ENCODE measurements around the gene RCSD1. TPM values are rescaled to one million over a fixed set of nuclear protein-coding genes. Genes with fewer than 3 reads are reported as not detected.
"Not testable (repeated sequence)": the region's sequence is repeated elsewhere in the genome, so short reads cannot be mapped to it uniquely, and the experiment has no call there.

Gene RCSD1
- total RNA-seq, 2 donors from 2014 or later, result 88.0 to 101 TPM

DNA sequence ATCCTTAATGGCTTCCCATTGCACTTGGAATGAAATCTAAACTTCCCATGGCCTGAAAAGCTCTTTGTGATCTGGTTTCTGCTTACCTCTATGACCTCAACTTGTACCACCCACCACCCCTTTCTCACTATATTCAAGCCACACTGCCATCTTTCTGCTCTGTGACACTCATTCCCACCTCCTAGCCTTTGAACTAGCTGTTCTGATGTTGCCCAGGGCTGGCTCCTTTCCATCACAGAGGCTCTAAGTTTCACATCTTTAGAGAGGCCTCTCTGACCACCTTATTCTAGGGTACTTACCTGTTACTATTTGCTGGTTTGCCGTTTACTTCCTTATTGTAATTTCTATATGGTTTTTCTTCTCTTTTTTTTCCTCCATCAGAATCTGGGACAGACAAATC lies 96.0 kb downstream of the RCSD1 start:
- Mint-ChIP-seq H3K27ac (no peak overlapping the region), H3K4me1 (peaks cover 30% of the 10 kb centered on the region), H3K36me3 (ENCODE audit: low read depth) (peaks cover 2% of the 10 kb centered on the region), H3K27me3 (no peaks in the 10 kb centered on the region), H3K4me3 (no peak overlapping the region)
- no peak for ATAC-seq
- no peaks in the 10 kb centered on the region for H3K9me3 ChIP-seq (ENCODE audit: control insufficient read depth, low read length, poor library complexity, severe bottlenecking)
- DNase-seq, result no peak

DNA sequence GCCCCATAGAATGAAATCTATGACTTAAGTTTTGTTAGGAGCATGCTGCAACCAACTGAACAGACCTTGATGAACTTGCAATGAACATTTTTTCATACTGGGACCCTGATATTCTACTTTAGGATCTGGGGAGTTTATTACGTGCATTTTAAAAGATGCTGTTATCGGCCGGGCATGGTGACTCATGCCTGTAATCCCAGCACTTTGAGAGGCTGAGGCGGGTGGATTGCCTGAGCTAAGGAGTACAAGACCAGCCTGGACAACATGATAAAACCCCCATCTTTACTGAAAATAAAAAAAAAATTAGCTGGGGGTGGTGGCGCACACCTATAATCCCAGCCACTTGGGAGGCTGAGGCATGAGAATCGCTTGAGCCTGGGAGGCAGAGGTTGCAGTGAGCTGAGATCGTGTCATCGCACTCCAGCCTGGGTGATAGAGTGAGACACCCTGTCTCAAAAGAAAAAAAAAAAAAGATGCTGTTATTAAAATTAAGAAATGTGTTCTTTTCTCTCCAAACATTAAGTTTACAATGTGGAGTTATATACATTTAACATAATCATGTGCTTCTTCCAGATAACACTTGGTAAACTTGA lies 98.9 kb downstream of the RCSD1 start:
- no peak for ATAC-seq
- no peaks in the 10 kb centered on the region for H3K27me3 Mint-ChIP-seq
- no peak overlapping the region for H3K4me3 Mint-ChIP-seq
- DNase-seq, result no peak
- H3K9me3 ChIP-seq (ENCODE audit: control insufficient read depth, low read length, poor library complexity, severe bottlenecking), result no peaks in the 10 kb centered on the region
- no peak overlapping the region for H3K27ac Mint-ChIP-seq
- no peaks in the 10 kb centered on the region for H3K36me3 Mint-ChIP-seq (ENCODE audit: low read depth)
- H3K4me1 Mint-ChIP-seq, result peaks cover 16% of the 10 kb centered on the region

DNA sequence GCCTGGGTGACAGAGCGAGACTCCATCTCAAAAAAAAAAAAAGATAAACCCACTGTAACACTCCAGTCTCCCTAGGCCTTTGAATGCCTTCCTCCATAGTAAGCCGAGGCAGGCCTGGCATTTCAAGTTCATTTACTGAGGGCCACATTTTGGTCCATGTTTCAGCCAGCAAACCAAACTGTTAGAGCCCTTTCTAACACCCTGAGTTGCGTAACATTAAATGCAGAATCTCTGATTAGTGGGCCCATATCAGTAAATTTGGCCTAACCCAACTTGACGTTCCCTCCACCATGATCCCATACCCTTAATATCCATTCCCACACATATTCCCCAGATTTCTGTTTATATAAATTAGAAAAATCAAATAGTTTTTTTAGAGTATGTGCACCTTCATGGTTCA lies 104.2 kb downstream of the RCSD1 start:
- Mint-ChIP-seq H3K4me3 (no peak overlapping the region), H3K4me1 (peaks cover 2% of the 10 kb centered on the region), H3K36me3 (ENCODE audit: low read depth) (peaks cover 4% of the 10 kb centered on the region), H3K27ac (no peak overlapping the region), H3K27me3 (no peaks in the 10 kb centered on the region)
- H3K9me3 ChIP-seq (ENCODE audit: control insufficient read depth, low read length, poor library complexity, severe bottlenecking), result no peaks in the 10 kb centered on the region
- DNase-seq, result no peak
- ATAC-seq, result no peak

DNA sequence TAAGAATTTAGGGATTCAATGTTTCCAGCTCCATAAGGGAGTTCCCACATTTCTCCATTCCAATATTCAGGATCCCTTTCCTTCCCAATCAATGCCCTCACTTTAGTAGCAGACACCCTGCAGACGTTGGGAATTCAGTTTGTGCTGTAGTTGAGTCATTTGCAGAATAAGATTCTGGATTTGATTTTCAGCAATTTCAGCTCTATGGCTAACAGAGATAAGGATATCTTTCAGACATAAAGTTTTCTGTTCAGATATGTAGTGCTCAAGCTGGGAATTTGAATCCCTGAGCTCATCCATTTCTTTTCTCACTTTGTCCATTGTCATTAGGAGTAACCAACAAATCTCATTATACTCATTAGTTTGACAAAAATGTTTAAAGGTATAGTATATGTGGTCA lies 104.8 kb downstream of the RCSD1 start:
- DNase-seq, result no peak
- no peak for ATAC-seq
- no peaks in the 10 kb centered on the region for H3K9me3 ChIP-seq (ENCODE audit: control insufficient read depth, low read length, poor library complexity, severe bottlenecking)
- peaks cover 4% of the 10 kb centered on the region for H3K36me3 Mint-ChIP-seq (ENCODE audit: low read depth)
- no peaks in the 10 kb centered on the region for H3K27me3 Mint-ChIP-seq
- H3K4me1 Mint-ChIP-seq, result peaks cover 2% of the 10 kb centered on the region
- H3K4me3 Mint-ChIP-seq, result no peak overlapping the region
- H3K27ac Mint-ChIP-seq, result no peak overlapping the region

DNA sequence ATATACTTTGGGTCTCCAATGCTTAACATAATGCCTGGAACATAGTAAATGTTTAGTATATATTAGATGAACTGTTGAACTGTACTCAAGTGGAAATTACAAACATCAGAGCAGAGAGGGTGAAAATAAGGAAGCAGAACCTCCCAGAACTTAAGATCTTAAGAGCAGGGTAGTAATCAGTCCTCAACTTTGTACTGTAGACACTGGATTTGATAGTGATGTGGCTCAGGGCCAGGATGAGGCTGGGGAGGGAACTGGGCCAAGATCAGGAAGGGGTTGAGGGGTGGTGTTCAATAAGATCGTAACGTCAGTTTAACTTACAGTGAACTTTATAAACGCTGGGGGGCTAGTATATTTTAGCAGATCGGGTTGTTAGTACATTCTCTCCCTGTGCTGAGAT lies 107.1 kb downstream of the RCSD1 start:
- no peaks in the 10 kb centered on the region for H3K9me3 ChIP-seq (ENCODE audit: control insufficient read depth, low read length, poor library complexity, severe bottlenecking)
- DNase-seq (no peak), ATAC-seq (no peak)
- Mint-ChIP-seq H3K27ac (no peak overlapping the region), H3K4me3 (no peak overlapping the region), H3K27me3 (no peaks in the 10 kb centered on the region), H3K4me1 (peaks cover 2% of the 10 kb centered on the region), H3K36me3 (ENCODE audit: low read depth) (peaks cover 4% of the 10 kb centered on the region)

DNA sequence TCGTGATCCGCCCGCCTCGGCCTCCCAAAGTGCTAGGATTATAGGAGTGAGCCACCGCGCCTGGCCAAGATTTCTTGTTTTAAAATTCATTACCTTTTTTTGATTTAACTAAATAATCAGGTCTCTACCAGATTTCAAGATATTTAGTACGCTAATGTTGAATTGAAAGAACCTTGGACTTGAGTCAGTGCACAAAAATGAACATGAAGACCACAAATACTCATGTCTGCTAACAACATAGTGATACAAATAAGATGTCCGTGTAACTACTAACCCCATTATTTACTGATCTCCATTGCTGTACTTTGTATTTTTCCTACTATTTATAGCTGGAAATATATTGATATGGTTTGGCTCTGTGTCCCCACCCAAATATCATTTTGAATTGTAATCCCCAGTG lies 108.1 kb downstream of the RCSD1 start:
- H3K4me1 Mint-ChIP-seq, result peaks cover 9% of the 10 kb centered on the region
- H3K4me3 Mint-ChIP-seq, result no peak overlapping the region
- DNase-seq (no peak), ATAC-seq (no peak)
- H3K27ac Mint-ChIP-seq, result no peak overlapping the region
- H3K27me3 Mint-ChIP-seq, result no peaks in the 10 kb centered on the region
- peaks cover 4% of the 10 kb centered on the region for H3K36me3 Mint-ChIP-seq (ENCODE audit: low read depth)
- H3K9me3 ChIP-seq (ENCODE audit: control insufficient read depth, low read length, poor library complexity, severe bottlenecking), result no peaks in the 10 kb centered on the region

DNA sequence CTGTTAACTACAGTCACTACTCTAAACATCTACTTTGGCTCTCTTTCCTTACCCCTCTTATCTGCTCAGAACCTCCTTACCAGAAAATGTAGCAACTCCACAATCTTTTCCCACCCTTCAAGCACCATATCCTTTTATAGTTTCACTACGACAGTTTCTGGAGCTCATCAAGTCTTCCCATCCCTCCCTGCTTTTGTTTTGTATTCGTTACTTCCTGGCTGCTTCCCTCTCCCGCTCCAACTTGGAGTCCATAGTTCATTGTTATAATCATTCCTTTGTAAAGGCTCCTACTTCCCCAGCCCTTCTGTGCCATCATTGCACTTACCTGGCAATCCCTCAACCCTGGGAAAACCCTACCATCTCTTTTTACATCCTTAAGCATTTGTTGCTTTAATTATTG lies 109.7 kb downstream of the RCSD1 start:
- H3K27ac Mint-ChIP-seq, result no peak overlapping the region
- H3K27me3 Mint-ChIP-seq, result no peaks in the 10 kb centered on the region
- DNase-seq (no peak), ATAC-seq (no peak)
- H3K4me1 Mint-ChIP-seq, result peaks cover 12% of the 10 kb centered on the region
- peaks cover 6% of the 10 kb centered on the region for H3K36me3 Mint-ChIP-seq (ENCODE audit: low read depth)
- no peaks in the 10 kb centered on the region for H3K9me3 ChIP-seq (ENCODE audit: control insufficient read depth, low read length, poor library complexity, severe bottlenecking)
- no peak overlapping the region for H3K4me3 Mint-ChIP-seq

DNA sequence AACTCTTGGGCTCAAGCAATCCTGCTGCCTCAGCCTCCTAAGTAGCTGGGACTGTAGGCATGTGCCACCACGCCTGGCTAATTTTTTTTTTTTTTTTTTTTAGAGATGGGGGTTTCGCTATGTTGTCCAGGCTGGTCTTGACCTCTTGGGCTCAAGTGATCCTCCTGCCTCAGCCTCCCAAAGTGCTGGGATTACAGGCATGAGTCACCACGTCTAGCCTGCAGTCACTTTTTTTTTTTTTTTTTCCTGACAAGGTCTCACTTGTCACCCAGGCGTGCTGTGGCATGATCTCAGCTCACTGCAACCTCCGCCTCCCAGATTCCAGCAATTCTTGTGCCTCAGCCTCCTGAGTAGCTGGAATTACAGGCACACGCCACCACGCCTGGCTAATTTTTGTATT lies 111.1 kb downstream of the RCSD1 start:
- not testable (repeated sequence) for H3K27me3 Mint-ChIP-seq
- H3K27ac Mint-ChIP-seq, result peak overlapping the region; percentile 30

DNA sequence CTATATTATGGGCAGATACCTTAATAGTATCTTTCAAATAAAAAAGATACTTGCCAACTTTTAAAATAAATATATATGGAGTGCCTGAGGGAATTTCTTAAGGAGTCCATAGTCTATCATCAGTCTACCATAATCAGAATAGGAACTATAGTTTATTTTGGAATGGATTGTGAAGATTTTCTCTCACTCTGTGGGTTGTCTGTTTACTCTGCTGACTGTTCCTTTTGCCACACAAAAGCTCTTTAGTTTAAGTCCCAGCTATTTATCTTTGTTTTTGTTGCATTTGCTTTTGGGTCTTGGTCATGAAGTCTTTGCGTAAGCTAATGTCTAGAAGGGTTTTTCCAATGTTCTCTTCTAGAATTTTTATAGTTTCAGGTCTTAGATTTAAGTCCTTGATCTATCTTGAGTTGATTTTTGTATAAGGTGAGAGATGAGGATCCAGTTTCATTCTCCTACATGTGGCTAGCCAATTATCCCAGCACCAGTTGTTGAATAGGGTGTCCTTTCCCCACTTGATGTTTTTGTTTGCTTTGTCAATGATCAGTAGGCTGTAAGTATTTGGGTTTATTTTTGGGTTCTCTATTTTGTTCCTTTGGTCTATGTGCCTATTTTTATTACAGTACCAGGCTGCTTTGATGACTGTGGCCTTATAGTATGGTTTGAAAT lies 112.5 kb downstream of the RCSD1 start:
- H3K4me3 Mint-ChIP-seq; H3K9me3 ChIP-seq (ENCODE audit: control insufficient read depth, low read length, poor library complexity, severe bottlenecking); ATAC-seq; H3K27ac Mint-ChIP-seq; H3K36me3 Mint-ChIP-seq (ENCODE audit: low read depth); DNase-seq; H3K27me3 Mint-ChIP-seq: not testable (repeated sequence)
- peaks cover 13% of the 10 kb centered on the region for H3K4me1 Mint-ChIP-seq

More for the DNA sequence above, 111.1 kb downstream of the RCSD1 start:
- not testable (repeated sequence) for H3K4me3 Mint-ChIP-seq; DNase-seq; H3K9me3 ChIP-seq (ENCODE audit: control insufficient read depth, low read length, poor library complexity, severe bottlenecking); ATAC-seq; H3K36me3 Mint-ChIP-seq (ENCODE audit: low read depth)
- H3K4me1 Mint-ChIP-seq, result peaks cover 10% of the 10 kb centered on the region

DNA sequence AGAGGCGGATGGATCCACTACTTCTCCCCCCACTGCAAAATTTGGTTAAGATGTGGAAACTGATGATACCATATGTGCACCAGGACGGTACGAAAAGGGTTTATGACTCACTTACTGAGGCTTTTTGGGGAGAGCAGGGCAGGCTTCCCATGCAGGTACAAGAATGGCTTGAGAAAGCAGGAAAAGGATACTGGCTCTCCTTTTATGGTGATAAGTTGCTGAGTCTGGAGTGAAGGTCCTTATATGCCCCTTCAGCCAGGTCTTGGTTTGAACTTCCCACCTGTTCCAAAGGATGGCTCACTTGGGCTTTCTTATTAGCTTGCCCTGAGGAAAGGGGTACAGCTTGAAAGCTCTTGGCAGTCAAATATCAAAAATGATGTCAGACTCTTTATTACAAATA lies 114.9 kb downstream of the RCSD1 start:
- H3K27ac Mint-ChIP-seq, result no peak overlapping the region
- peaks cover 2% of the 10 kb centered on the region for H3K36me3 Mint-ChIP-seq (ENCODE audit: low read depth)
- no peak overlapping the region for H3K4me3 Mint-ChIP-seq
- no peaks in the 10 kb centered on the region for H3K9me3 ChIP-seq (ENCODE audit: control insufficient read depth, low read length, poor library complexity, severe bottlenecking)
- DNase-seq, result no peak
- H3K27me3 Mint-ChIP-seq, result no peaks in the 10 kb centered on the region
- no peak for ATAC-seq
- peaks cover 13% of the 10 kb centered on the region for H3K4me1 Mint-ChIP-seq

DNA sequence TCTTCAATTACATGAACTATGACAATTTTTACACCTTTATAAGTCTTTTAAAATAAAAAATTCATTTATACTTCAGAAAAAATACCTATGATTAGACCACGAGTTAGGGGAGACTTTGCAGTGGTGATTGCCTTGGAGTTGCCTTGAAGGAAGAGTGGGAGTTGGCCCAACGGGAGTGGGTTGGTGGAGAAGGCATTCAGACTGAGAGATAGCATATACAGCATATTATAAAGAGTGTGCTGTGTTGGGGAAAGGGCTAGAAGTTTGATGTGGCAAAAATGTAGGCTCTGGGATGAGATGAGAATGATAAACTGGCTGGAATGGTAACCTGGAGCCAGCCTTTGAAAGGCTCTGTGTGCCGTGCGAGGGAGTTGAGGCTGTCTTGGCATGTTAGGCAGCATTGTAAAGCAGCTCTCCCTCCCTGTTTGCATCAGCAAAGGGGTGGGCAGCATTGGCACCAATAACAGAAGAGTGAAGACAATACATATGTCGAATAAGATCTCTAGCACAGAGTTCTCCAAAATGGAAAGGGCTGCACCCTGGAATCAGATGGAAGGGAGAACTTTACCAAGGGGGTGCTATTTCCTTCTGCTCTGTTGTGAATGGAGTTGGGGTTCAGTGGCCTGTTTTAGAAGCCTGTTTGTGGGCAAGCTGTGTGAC lies 116.1 kb downstream of the RCSD1 start:
- peaks cover 13% of the 10 kb centered on the region for H3K4me1 Mint-ChIP-seq
- H3K4me3 Mint-ChIP-seq, result no peak overlapping the region
- ATAC-seq (no peak), DNase-seq (no peak)
- no peaks in the 10 kb centered on the region for H3K9me3 ChIP-seq (ENCODE audit: control insufficient read depth, low read length, poor library complexity, severe bottlenecking)
- H3K27me3 Mint-ChIP-seq, result no peaks in the 10 kb centered on the region
- peaks cover 2% of the 10 kb centered on the region for H3K36me3 Mint-ChIP-seq (ENCODE audit: low read depth)
- H3K27ac Mint-ChIP-seq, result peak overlapping the region; percentile 27

DNA sequence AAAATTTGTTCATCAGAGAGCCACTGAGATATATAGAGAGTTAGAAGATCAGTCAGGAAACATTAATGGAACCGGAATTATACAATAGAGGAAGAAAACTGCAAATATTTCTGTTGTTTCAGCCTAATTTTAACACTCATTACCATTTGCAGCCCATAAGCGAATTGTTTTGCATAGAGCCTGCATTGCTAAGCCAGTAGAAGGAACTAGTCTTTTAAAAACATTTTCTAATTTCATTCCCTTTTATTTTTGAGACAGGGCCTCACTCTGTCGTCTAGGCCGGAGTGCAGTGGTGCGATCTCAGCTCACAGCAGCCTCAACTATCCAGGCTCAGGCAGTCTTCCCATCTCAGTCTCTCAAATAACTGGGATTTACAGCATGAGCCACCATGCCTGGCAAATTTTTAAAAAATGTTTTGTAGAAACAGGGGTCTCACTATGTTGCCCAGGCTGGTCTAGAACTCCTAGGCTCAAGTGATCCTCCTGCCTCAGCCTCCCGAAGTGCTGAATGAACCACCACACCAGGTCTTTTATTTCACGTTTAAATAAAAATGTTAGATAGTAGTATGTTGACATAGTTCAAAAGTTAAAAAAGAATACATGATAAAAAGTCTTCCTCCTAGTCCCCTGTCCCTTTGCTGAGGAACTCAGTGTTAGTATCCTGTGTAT lies 117.1 kb downstream of the RCSD1 start:
- ATAC-seq (no peak), DNase-seq (no peak)
- Mint-ChIP-seq H3K4me1 (peaks cover 16% of the 10 kb centered on the region), H3K27ac (no peak overlapping the region), H3K4me3 (no peak overlapping the region), H3K27me3 (no peaks in the 10 kb centered on the region), H3K36me3 (ENCODE audit: low read depth) (peaks cover 4% of the 10 kb centered on the region)
- H3K9me3 ChIP-seq (ENCODE audit: control insufficient read depth, low read length, poor library complexity, severe bottlenecking), result no peaks in the 10 kb centered on the region

DNA sequence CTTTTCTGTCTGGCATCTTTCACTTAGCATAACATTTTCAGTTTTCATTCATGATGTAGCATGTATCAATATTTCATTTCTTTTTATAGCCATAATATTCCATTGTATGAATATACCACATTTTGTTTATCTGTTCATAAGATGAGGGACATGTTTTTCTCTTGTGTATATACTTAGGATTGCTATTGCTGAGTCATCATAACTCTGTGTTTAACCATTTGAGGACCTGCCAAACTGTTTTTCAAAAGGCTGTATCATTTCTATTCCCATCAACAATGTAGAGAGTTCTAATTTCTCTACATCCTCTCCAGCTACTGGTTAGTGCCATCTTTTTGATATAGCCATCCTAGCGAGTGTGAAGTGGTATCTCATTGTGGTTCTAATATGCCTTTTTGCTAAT lies 118.0 kb downstream of the RCSD1 start:
- Mint-ChIP-seq H3K27ac (no peak overlapping the region), H3K4me1 (peaks cover 11% of the 10 kb centered on the region), H3K4me3 (no peak overlapping the region), H3K27me3 (no peaks in the 10 kb centered on the region), H3K36me3 (ENCODE audit: low read depth) (peaks cover 4% of the 10 kb centered on the region)
- DNase-seq (no peak), ATAC-seq (no peak)
- H3K9me3 ChIP-seq (ENCODE audit: control insufficient read depth, low read length, poor library complexity, severe bottlenecking), result no peaks in the 10 kb centered on the region

Measured in T-helper 17 cell (primary cell).